Astrocyte of the spinal cord (primary cell): ENCODE data around the gene RBM19.

Source experiments
- DNase-seq: peaks from one replicate; pipeline ENCODE4 v3.0.0; 2011; ENCODE audit warnings: low read depth, low spot score
- H3K4me3 ChIP-seq: 2 replicates; pipeline ENCODE4 v1.5.1; 2011; ENCODE audit warnings: low read depth, mild to moderate bottlenecking, low read length, moderate library complexity
- in situ Hi-C: cut with HindIII; loops from 2 replicates; pipeline ENCODE4 v1.10.0; 2017; ENCODE audit warnings: low sequenced_read_pairs
- TF ChIP-seq, protein P1 (sequence below): IDR thresholded peaks from 2 replicates; pipeline ENCODE4 v1.5.1; 2012; ENCODE audit warnings: low read depth, mild to moderate bottlenecking, low read length, inconsistent platforms

The RBM19 gene

GRCh38 chr12:113946175-113946574, 19.9 kb downstream of the RBM19 start:
- in situ Hi-C loops, result no loop called here
- TF ChIP-seq, protein P1, sequence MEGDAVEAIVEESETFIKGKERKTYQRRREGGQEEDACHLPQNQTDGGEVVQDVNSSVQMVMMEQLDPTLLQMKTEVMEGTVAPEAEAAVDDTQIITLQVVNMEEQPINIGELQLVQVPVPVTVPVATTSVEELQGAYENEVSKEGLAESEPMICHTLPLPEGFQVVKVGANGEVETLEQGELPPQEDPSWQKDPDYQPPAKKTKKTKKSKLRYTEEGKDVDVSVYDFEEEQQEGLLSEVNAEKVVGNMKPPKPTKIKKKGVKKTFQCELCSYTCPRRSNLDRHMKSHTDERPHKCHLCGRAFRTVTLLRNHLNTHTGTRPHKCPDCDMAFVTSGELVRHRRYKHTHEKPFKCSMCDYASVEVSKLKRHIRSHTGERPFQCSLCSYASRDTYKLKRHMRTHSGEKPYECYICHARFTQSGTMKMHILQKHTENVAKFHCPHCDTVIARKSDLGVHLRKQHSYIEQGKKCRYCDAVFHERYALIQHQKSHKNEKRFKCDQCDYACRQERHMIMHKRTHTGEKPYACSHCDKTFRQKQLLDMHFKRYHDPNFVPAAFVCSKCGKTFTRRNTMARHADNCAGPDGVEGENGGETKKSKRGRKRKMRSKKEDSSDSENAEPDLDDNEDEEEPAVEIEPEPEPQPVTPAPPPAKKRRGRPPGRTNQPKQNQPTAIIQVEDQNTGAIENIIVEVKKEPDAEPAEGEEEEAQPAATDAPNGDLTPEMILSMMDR, result no peak
- no peak overlapping the region for H3K4me3 ChIP-seq
- no peak for DNase-seq

- TF ChIP-seq, protein P1, result no peak
Measured at GRCh38 chr12:113945174-113946173, 20.7 kb downstream of the RBM19 start.

GRCh38 chr12:113942209-113942608, 23.9 kb downstream of the RBM19 start:
- TF ChIP-seq, protein P1, result no peak
- no peak for DNase-seq
- in situ Hi-C loops, result no loop called here
- H3K4me3 ChIP-seq, result no peak overlapping the region

More at GRCh38 chr12:113945174-113946173, 20.7 kb downstream of the RBM19 start:
- H3K4me3 ChIP-seq, result no peak overlapping the region
- no peak for DNase-seq
- in situ Hi-C loops, result no loop called here

GRCh38 chr12:113941208-113941486, 25.0 kb downstream of the RBM19 start:
- in situ Hi-C loops, result no loop called here
- DNase-seq, result no peak
- H3K4me3 ChIP-seq, result no peak overlapping the region
- TF ChIP-seq, protein P1, result no peak

DNA sequence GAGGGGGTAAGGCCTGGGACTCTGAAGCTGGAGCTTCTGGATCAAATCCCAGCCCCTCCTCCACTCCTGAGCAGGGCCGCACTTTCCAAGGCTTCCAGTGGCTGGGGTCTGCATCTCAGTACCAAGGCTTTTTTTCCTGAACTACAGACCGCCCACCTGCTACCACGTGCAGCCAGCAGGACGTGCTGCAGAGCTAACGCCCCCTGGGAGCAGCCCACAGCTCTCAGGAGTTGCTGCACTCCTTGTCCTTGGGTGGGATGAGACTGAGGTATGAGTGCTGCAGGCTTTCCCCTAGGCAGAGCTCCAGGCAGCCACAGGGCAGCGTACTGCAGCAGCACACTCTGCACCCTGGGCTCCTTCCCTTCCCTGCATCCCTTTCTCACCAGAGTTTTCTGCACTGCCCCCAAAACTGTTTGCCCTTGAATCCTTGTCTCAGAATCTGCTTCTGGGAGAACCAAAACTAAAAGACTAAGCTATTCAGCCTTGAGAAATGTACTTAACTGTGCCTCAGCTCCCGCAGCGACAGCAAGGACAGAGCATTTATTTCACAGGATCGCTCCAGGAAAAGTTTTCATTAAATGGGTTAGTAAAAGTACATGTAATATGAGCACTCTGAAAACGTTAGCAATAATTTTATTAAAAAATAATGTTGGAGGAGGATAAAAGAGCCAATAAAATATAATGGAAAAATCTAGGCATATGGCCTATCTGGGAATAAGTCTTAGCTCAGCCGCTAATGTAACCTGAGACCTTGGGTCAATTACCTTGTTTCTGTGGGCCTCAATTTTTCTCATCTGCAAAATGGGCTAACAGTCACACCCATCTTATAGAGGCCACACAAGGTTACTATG, 25.5 kb downstream of the RBM19 start:
- DNase-seq, result no peak
- in situ Hi-C loops, result no loop called here
- TF ChIP-seq, protein P1, result no peak
- no peak overlapping the region for H3K4me3 ChIP-seq

DNA sequence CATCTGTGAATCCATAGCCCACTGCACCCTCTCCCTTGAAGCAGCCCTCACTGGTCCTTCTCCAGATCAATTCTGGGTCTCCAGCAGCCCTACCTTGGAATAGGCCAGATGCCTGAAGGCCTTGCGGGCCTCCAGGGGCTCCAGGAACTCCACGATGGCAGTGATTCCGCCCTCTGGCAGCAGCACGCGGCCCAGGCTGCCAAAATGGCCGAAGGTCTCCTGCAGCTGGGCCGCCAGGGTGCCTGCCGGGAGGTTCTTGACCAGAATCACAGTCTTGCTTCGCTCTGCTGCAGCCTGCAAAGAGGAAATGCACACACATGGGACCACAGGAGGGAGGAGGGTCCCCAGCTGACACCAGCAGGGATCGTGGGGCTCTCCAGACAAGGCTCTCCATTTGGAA, 26.3 kb downstream of the RBM19 start:
- no peak for DNase-seq
- no peak overlapping the region for H3K4me3 ChIP-seq
- TF ChIP-seq, protein P1, result no peak
- in situ Hi-C loops, result no loop called here
